Brain microvascular endothelial cell (primary cell): Measurements from ENCODE around the gene FADS6.

Experiments used
- DNase-seq: peaks from one replicate; pipeline ENCODE4 v3.0.0-alpha.2; 2020
- H3K27ac ChIP-seq: fragments of 250-450 bp; sonication (Bioruptor Pico); 2 replicates; pipeline ENCODE4 v1.5.1; 2020; ENCODE audit warnings: mild to moderate bottlenecking, moderate library complexity
- H3K27me3 ChIP-seq: fragments of 250-450 bp; sonication (Bioruptor Pico); replicated peaks from 2 replicates; pipeline ENCODE4 v1.5.1; 2020; ENCODE audit warnings: mild to moderate bottlenecking
- H3K36me3 ChIP-seq: fragments of 250-450 bp; sonication (Bioruptor Pico); replicated peaks from 2 replicates; pipeline ENCODE4 v1.5.1; 2020; ENCODE audit warnings: mild to moderate bottlenecking
- H3K4me3 ChIP-seq: 2 replicates; pipeline ENCODE4 v1.5.1; 2011; ENCODE audit warnings: low read depth, mild to moderate bottlenecking, control low read depth, low read length, moderate library complexity
- in situ Hi-C: cut with HindIII; loops from 2 replicates; pipeline ENCODE4 v1.10.0; 2017; ENCODE audit warnings: low sequenced_read_pairs, low pct_ligation_motif_present
- TF ChIP-seq, protein P1 (sequence below): IDR thresholded peaks from 2 replicates; pipeline ENCODE4 v1.5.1; 2011; ENCODE audit warnings: low read depth, mild to moderate bottlenecking, moderate library complexity, low read length, control low read depth, inconsistent platforms; ENCODE audit errors: missing control alignments

The FADS6 gene

DNA sequence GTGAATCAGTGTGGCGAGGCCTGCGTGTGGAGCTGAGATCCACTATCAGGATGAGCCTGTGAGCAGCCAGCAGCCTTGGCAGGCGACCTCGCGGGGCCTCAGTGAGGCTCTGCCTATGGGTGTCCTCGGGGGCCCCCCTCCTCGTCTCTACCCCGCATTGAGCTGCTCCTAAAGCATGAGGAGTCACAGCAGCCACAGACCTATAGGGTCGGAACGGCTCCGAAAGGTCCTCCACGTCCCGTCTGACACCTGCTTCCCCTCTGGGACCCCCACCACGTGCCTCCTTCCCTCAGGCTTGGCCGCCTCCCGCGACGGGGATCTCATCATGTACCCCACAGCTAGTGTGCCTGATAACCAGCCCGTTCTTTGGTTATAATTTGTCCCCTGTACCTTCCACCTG is 62.6 kb downstream of the FADS6 start:
- DNase-seq = no peak
- in situ Hi-C loops = no loop called here
- no peaks in the 10 kb centered on the region for H3K36me3 ChIP-seq
- H3K27ac ChIP-seq = no peak overlapping the region
- TF ChIP-seq, protein P1, sequence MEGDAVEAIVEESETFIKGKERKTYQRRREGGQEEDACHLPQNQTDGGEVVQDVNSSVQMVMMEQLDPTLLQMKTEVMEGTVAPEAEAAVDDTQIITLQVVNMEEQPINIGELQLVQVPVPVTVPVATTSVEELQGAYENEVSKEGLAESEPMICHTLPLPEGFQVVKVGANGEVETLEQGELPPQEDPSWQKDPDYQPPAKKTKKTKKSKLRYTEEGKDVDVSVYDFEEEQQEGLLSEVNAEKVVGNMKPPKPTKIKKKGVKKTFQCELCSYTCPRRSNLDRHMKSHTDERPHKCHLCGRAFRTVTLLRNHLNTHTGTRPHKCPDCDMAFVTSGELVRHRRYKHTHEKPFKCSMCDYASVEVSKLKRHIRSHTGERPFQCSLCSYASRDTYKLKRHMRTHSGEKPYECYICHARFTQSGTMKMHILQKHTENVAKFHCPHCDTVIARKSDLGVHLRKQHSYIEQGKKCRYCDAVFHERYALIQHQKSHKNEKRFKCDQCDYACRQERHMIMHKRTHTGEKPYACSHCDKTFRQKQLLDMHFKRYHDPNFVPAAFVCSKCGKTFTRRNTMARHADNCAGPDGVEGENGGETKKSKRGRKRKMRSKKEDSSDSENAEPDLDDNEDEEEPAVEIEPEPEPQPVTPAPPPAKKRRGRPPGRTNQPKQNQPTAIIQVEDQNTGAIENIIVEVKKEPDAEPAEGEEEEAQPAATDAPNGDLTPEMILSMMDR = no peak
- no peaks in the 10 kb centered on the region for H3K27me3 ChIP-seq
- no peak overlapping the region for H3K4me3 ChIP-seq

DNA sequence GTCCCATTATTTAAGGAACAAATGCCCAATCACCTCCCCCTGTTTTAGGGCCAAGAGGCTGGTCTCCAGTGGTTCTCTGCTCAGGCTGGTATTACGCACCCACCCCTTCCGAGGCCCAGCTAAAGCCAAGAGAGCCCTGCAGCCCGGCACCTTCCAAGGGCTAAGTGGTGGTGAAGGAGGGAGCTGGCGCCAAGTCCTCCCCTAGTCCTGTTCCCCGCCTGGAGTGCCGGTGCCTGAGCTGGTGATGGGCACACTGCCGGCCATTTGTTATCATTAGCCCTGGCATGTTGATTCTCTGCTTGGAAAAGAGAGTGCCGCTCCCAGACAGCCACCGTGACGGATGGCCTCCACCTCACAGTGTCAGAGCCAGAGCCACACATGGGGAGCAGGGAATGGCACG is 65.6 kb downstream of the FADS6 start:
- in situ Hi-C loops = no loop called here
- peaks cover 7% of the 10 kb centered on the region for H3K36me3 ChIP-seq
- no peaks in the 10 kb centered on the region for H3K27me3 ChIP-seq
- DNase-seq = no peak
- H3K27ac ChIP-seq = no peak overlapping the region
- no peak overlapping the region for H3K4me3 ChIP-seq
- TF ChIP-seq, protein P1 = no peak
